ENCODE results near the gene GSTM1. TPM values are rescaled to one million over a fixed set of nuclear protein-coding genes. Genes with fewer than 3 reads are reported as not detected.

GSTM1 gene
- total RNA-seq, 4 donors from 2014 or later: 18.1 TPM; not detected in 3

DNA sequence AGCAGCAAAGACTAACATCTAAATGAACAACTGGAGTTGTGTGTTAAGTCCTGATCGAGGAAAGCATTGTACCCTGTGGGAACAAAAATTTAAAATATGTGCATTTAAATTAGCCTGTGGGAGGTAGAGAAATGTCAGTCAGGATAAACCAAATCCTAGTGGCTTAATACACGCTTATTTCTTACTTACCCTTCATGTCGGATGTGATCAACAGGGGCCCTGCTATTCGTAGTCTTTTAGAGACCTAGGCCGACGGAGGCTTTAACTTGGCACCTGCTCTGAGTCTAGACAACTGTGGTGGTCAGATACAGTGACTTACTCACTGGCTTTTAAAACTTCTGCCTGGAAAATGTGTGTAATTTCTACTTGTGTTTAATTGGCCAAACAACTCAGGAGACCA, 43.0 kb downstream of the GSTM1 start:
- intact Hi-C loops (cut with DNase I; ENCODE audit: low total_unique reads): no loop called here
- Histone ChIP-seq H3K27ac (no peak overlapping the region), H3K9me3 (no peaks in the 10 kb centered on the region), H3K36me3 (no peaks in the 10 kb centered on the region), H3K27me3 (no peaks in the 10 kb centered on the region), H3K4me3 (no peak overlapping the region), H3K4me1 (peaks cover 0 to 16% (median 1%) of the 10 kb centered on the region in 4 donors)
- in situ Hi-C loops (cut with MboI; ENCODE audit: low pct_ligation_motif_present in 1 of 4, low pct_unique_long_range_greater_than_20kb in 1 of 4, low sequenced_read_pairs in 3 of 4): no loop called here
- WGBS, 2 donors (ENCODE audit: low coverage in 1 of 2): 80 to 89% methylated on average over 6 of the region's 6 CpGs
- DNase-seq: no peak
- TF ChIP-seq EP300 (IDR thresholded peaks at IDR 0.05; ENCODE audit: low read depth) (no peak), POLR2A (IDR thresholded peaks at IDR 0.05) (no peak), POLR2AphosphoS5 (IDR thresholded peaks at IDR 0.05) (no peak)
- TF ChIP-seq, protein P1, sequence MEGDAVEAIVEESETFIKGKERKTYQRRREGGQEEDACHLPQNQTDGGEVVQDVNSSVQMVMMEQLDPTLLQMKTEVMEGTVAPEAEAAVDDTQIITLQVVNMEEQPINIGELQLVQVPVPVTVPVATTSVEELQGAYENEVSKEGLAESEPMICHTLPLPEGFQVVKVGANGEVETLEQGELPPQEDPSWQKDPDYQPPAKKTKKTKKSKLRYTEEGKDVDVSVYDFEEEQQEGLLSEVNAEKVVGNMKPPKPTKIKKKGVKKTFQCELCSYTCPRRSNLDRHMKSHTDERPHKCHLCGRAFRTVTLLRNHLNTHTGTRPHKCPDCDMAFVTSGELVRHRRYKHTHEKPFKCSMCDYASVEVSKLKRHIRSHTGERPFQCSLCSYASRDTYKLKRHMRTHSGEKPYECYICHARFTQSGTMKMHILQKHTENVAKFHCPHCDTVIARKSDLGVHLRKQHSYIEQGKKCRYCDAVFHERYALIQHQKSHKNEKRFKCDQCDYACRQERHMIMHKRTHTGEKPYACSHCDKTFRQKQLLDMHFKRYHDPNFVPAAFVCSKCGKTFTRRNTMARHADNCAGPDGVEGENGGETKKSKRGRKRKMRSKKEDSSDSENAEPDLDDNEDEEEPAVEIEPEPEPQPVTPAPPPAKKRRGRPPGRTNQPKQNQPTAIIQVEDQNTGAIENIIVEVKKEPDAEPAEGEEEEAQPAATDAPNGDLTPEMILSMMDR (IDR thresholded peaks at IDR 0.05): no peak

DNA sequence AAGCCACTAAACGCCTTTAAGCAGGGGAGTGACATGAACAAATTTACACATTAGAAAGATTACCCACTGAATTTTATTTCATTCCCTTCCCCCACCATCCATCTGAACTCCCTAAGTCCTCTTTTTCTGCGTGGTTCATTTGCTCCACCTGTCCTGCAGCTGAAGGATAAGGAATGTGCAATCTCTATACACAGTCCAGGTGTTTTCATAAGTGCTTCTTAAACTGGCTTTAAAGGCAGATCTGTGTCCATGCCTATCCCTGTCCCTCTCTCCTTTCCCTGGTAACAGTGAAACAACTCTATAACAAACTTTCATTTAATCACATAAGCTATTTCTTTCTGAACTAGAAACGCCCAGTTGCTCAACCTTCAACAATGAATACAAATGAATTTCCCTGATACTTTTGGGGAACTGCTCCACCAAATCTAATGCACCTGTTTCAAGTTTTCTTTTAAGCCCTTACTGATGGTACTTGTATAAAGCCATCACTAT, 44.8 kb downstream of the GSTM1 start:
- intact Hi-C loops (cut with DNase I; ENCODE audit: low total_unique reads): no loop called here
- WGBS, 2 donors (ENCODE audit: low coverage in 1 of 2): 29 to 42% methylated on average over 3 of the region's 3 CpGs

DNA sequence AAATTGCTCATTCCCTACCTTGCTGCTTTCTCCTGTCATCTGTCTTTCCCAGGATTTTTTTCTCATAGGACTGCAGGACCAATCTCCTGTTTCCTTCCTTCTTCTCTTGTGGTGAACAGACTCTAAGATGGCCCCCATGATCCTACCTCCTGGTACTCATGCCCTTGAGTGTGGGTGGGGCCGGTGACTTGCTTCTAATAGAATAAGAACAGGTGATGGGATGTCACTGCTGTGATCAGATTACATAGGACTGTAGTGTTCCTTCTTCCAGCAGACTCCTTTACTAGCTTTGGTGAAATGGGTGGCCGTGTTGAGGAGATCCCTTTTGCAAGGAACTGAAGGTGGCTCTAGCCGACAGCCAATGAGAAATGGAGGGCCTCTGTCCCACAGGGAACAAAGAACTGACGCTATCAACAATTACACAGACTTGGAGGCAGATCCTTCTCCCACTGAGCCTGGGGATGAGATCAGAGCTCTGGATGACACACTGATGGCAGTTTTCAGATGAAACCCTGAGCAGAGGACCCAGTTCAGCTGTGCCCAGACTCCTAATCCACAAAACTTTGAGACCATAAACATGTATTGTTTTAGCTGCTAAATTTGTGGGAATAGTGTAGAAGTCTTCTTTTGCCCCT, 45.7 kb downstream of the GSTM1 start:
- Histone ChIP-seq H3K27me3 (no peaks in the 10 kb centered on the region), H3K4me3 (no peak overlapping the region), H3K27ac (no peak overlapping the region), H3K36me3 (no peaks in the 10 kb centered on the region), H3K4me1 (peaks cover 0 to 16% (median 1%) of the 10 kb centered on the region in 4 donors), H3K9me3 (no peaks in the 10 kb centered on the region)
- no peak for TF ChIP-seq POLR2AphosphoS5 (IDR thresholded peaks at IDR 0.05)
- TF ChIP-seq POLR2A (IDR thresholded peaks at IDR 0.05): no peak
- TF ChIP-seq, protein P1 (IDR thresholded peaks at IDR 0.05): no peak
- TF ChIP-seq EP300 (IDR thresholded peaks at IDR 0.05; ENCODE audit: low read depth): no peak
- 82 to 100% methylated on average over 1 to 4 of the region's 4 CpGs for WGBS, 2 donors (ENCODE audit: low coverage in 1 of 2)
- DNase-seq: no peak
- intact Hi-C loops (cut with DNase I; ENCODE audit: low total_unique reads) (no loop called here), in situ Hi-C loops (cut with MboI; ENCODE audit: low pct_ligation_motif_present in 1 of 4, low pct_unique_long_range_greater_than_20kb in 1 of 4, low sequenced_read_pairs in 3 of 4) (no loop called here)

More for the DNA sequence above, 44.8 kb downstream of the GSTM1 start:
- Histone ChIP-seq H3K4me1 (peaks cover 0 to 16% (median 1%) of the 10 kb centered on the region in 4 donors), H3K36me3 (no peaks in the 10 kb centered on the region), H3K9me3 (no peaks in the 10 kb centered on the region), H3K27ac (peak overlapping the region; percentile 30 to 74 (median 54)), H3K4me3 (no peak overlapping the region), H3K27me3 (no peaks in the 10 kb centered on the region)
- DNase-seq: no peak
- in situ Hi-C loops (cut with MboI; ENCODE audit: low pct_ligation_motif_present in 1 of 4, low pct_unique_long_range_greater_than_20kb in 1 of 4, low sequenced_read_pairs in 3 of 4): no loop called here
- no peak for TF ChIP-seq EP300 (IDR thresholded peaks at IDR 0.05; ENCODE audit: low read depth)
- TF ChIP-seq, protein P1 (IDR thresholded peaks at IDR 0.05): no peak
- no peak for TF ChIP-seq POLR2A (IDR thresholded peaks at IDR 0.05)
- TF ChIP-seq POLR2AphosphoS5 (IDR thresholded peaks at IDR 0.05): no peak

DNA sequence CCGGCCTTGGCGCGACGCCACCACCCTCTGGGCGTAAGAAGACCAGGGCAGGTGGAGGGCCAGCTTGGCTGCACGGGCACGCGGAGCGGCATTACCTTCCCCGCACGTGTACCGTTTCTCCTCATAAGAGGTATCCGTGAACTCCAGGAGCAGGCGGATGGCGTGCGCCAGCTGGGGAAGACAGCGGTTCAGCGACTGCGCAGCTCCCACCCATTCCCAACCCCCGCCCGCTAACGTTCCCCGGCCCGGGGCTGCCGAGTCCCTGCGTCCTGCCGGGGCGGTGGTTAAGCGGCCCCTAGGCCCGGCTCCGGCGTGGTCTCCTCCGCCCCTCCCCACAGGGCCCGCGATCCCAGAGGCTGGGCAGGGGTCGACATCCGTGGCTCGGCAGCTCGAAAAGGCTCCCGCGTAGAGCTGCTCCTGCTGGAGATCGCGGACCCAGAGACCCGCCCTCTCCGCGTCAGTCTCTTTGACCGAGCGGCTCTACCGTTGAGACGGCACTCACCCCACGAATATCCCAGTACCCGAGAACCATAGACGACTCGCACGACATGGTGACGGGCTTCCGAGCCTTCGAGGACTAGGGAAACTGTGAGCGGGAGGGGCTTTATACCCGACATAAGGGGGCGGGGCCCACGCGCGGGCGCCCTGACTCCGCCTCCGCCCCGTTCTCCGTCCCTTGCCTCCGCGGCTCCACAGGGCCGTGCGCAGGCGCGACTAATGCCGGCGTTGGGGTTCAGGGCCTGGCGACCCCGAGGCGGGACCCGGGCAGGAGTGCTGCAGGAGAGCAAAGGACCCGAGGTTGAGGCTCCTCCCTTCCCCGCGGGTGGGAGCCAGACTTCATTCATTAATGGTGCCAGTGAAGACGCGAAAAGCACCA, 52.4 kb downstream of the GSTM1 start:
- 4% methylated on average over 62 of the region's 86 CpGs; no CpG with 5 or more reads in 1 of the 2 donors for WGBS, 2 donors (ENCODE audit: low coverage in 1 of 2)
- in situ Hi-C loops (cut with MboI; ENCODE audit: low pct_ligation_motif_present in 1 of 4, low pct_unique_long_range_greater_than_20kb in 1 of 4, low sequenced_read_pairs in 3 of 4): no loop called here
- peak; percentile 85 for DNase-seq
- peaks cover 0 to 12% (median 9%) of the 10 kb centered on the region in 4 donors for H3K4me1 ChIP-seq
- peak overlapping the region; percentile 78 to 88 (median 80) for H3K27ac ChIP-seq
- H3K27me3 ChIP-seq: no peaks in the 10 kb centered on the region
- TF ChIP-seq, protein P1 (IDR thresholded peaks at IDR 0.05): no peak
- TF ChIP-seq POLR2AphosphoS5 (IDR thresholded peaks at IDR 0.05): peak; percentile 93 to 97 (median 96)
- no peak for TF ChIP-seq EP300 (IDR thresholded peaks at IDR 0.05; ENCODE audit: low read depth)
- peak; percentile 80 for TF ChIP-seq POLR2A (IDR thresholded peaks at IDR 0.05)
- no peaks in the 10 kb centered on the region for H3K9me3 ChIP-seq
- no peaks in the 10 kb centered on the region for H3K36me3 ChIP-seq
- intact Hi-C loops (cut with DNase I; ENCODE audit: low total_unique reads): no loop called here
- peak overlapping the region; percentile 70 to 84 (median 74) for H3K4me3 ChIP-seq
